GM19043 (cell line): ENCODE data around the gene TTC4.
A peak's percentile ranks its signal among the peaks of the same experiment; 100 is the strongest.

Source experiments
- ATAC-seq: cut with Tn5 transposase; IDR thresholded peaks from one replicate; pipeline ENCODE4 v1.9.1; 2021; ENCODE audit warnings: low read depth; ENCODE audit not compliant: unreplicated experiment

TTC4 gene

GRCh38 chr1:54715493-54716298 is at the start of gene TTC4:
TTC4 (plus strand) TSS chr1:54715861; CDS start chr1:54715909, 48 bp downstream.
- peak; percentile 96 for ATAC-seq

GRCh38 chr1:54666333-54666732 is 49.3 kb upstream of the TTC4 start:
- ATAC-seq, result no peak

DNA sequence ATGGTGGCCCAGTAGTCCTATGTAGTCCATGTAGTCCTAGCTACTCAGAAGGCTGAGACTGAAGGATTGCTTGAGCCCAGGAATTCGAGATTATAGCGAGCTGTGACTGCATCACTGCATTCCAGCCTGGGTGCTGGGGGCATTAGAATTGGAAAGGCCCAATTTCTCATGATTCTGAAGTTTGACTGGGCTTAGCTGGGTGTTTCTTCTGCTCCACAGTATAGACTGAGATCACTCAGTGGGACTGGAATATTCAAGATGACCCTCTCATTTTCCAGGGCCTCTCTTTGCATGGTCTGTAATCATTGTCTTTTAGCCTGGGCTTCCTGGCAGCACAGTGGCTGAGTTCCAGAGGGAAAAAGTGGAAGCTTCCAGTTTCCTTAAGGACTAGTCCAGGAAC is 47.9 kb upstream of the TTC4 start:
- no peak for ATAC-seq

GRCh38 chr1:54668567-54668966 is 47.1 kb upstream of the TTC4 start:
- ATAC-seq, result no peak

DNA sequence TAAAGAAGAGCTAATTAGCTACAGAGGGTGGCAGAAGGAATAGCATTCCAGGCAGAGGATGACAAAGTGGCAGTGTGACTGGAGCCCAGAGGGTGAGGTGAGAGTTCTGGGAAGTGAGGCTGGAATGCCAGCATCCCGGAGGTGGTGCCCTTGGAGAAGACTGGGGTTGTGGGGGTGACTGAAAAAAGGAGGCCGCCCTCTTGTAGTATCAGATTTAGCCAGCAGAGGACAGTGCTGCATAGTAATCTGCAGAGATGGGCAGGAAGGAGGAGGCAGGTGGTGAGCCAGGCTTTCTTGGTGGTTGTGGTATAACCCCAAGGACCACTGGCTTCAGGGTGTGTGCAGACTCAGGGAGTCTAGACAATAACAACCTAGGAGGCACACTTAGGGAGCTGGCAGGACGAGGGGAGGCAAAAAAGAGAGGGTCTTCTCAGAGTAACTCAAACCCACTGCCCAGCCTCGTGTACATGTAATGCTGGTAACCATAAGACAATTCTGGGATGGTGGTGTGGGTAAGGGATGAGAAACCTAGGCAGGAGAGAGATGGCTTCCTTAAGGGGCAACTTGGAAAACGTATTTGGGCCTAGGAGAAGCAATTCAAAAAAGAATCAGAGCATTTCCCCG is 43.6 kb upstream of the TTC4 start:
- no peak for ATAC-seq

DNA sequence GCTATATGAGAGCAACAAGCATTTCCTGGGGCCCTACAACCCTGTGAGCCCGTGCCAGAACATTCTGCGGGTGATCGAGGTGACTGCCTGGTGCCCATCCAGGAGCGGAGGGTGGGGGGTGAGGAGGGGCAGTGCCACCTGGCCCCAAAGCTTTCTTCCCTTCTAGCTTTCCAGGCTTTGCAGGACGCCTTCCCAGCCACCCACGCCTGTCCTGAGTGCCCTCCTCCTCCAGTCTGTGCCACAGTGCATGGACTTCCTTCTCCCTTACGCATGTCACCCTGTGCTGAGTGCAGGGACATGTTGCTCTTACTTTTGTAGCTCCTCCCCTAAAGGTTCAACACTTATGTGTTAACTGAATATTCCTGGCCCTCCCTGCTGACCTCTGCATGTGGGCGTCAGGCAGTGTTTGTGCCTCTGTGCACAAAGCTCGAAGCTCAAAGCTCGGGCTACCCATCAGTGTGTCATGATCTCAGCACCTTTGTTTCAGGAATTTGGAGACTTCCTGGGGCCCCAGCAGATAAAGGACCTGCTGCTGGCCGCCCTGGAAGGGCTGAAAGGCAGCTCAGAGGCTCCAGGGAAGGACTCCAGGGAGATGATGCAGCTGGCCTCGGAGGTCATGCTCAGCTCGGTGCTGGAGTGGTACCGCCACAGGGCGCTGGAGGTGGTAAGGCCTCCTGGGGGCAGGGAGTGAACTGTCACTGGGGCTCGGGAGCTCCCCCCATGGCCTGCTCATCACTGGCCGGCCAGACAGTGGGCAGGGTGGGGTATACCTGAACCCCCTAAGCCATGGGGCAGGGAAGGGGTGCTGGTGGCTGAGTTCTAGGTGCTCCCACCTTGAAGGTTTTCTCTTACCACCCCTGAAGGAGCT is 36.7 kb upstream of the TTC4 start:
- ATAC-seq, result no peak

DNA sequence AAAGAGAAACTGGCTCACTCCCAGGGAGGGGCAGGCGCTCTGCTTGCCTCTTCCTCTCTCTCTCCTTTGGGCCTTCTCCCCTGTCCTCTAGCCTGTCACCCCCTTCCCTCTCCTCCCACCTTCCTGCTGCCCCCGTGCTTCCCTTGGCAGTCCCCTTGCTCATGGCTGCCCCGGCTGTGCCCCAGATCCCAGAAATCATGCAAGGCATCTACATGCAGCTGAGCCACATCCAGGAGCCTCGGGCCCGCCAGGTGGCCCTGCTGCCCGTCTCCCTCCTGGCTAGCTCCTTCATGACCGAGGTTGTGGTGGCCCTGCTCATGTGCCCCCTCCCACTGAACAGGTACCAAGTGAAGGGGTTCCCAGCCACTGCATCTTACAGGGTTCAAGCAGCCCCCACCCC is 36.0 kb upstream of the TTC4 start:
- no peak for ATAC-seq

DNA sequence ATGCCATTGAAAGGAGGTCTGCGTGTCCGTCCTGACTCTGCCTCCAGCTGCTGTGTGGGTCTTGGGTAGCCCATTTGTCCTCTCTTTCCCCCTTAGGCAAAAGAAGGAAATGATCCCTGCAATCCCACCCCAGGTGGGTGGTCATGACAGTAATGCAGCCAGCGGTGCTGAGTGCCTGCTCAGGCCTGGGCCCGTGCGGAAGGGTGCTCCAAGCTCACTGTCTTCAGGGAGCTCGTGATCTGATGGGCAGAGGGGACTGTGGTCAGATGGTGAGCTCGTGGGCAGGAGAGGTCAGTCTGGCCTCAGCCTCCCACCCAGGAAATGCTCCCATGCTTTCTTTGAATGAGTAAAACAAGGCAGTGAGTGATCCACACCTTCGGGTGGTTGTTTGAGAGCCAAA is 35.3 kb upstream of the TTC4 start:
- ATAC-seq, result no peak

DNA sequence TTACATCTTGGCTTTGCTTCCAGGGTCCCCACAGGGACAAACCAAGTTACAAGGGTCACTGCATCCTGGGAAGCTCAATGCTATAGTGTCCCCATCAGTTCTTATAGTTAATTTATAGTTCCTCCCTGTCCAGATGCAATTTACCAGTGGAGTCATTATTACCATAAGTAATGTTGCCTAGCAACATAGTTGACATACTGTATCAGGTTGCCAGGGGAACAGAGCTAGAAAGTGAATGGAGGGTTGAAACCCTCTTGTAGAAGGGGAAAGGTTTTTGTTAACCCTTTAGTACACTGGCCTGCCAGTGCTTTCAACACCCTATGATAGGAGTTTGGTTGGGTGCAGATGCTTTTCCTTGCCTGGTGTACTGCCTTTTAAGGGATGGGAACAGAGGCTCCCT is 34.3 kb upstream of the TTC4 start:
- no peak for ATAC-seq

DNA sequence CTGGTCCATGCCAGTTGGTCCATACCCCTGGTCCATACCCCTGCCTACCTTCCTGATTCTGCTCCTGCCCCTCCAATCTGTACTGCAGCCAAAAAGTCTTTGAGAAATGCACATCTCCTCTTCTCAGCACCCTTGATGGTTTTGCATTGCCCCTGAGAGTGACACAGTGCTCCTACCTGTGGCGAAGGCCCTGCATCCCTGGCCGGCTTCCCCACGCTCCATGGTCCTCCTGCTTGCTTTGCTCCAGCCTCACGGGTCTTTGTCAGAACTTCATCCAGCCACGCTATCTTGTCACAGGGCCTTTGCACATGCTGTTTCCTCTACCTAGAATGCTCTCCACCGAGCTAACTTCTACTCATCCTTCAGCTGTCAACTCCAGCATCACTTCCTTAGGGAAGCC is 32.2 kb upstream of the TTC4 start:
- no peak for ATAC-seq

GRCh38 chr1:54685335-54685905 is 30.2 kb upstream of the TTC4 start:
- ATAC-seq, result no peak

GRCh38 chr1:54686155-54686554 is 29.5 kb upstream of the TTC4 start:
- ATAC-seq, result no peak

- no peak for ATAC-seq
Measured at GRCh38 chr1:54694771-54695170, 20.9 kb upstream of the TTC4 start.

DNA sequence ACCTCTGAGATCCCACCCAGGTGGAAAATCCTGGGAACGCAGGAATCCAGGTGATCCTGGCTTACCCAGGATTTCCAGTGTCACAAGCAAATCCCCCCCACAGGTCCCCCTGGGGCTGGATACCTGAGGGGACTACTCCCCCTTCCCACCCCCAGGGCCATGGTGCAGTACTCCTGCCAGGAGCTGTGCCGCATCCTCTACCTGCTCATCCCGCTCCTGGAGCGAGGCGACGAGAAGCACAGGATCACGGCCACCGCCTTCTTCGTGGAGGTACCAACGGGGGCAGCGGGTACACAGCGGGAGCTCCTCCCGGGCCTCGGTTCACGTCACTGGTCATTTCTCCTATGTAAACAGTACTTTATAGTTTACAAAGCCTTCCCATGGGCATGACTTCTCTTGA is 20.4 kb upstream of the TTC4 start:
- no peak for ATAC-seq

GRCh38 chr1:54695764-54696163 is 19.9 kb upstream of the TTC4 start:
- ATAC-seq, result no peak

GRCh38 chr1:54696262-54696661 is 19.4 kb upstream of the TTC4 start:
- no peak for ATAC-seq

DNA sequence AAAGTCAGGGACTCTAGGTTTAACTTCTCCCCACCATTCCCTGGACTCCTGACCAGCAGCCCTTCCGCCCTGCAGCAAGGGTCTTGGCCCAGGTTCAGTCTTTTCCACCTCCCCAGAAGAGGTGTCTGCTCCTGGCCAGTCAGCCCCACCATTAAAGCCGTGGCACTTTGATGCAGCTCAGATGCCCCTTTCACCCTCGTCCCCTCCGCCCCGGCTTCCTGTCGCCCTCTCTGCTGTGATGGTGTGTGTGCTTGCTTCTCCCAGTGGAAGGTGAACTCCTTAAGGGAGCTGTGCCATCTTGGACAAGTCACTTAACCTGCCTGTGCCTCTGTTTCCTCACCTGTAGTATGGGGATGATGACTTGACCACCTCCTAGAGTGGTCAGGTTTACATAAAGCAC is 17.8 kb upstream of the TTC4 start:
- ATAC-seq, result no peak

DNA sequence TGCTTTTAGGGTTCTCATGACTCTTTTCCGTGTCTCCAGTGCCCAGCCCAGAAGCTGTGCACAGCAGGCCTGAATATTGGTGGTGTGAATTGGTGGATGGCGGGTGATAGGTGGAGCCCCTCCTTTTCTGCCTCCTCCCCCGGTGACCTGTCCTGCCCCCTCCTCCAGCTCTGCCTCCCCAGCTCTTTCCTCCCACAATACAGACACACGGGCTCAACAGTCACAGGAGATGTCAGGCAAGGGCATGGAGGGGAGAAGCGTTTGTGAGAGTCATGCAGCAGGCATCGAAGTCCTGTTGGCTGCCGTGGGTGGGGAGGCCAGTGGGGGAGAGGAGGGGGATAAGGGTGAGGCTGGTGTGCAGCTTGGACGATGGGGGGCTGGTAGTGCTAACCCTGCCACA is 17.3 kb upstream of the TTC4 start:
- no peak for ATAC-seq

- ATAC-seq, result no peak
Measured at GRCh38 chr1:54699936-54700525, 15.6 kb upstream of the TTC4 start.

- ATAC-seq, result no peak
Measured at GRCh38 chr1:54701066-54701465, 14.6 kb upstream of the TTC4 start.

- no peak for ATAC-seq
Measured at GRCh38 chr1:54701996-54702395, 13.7 kb upstream of the TTC4 start.
